AG04449 (cell line): Measurements from ENCODE around the gene SLC38A2.
A peak's percentile ranks its signal among the peaks of the same experiment; 100 is the strongest.

Experiments used
- CTCF ChIA-PET: fragments of 350-600 bp; formaldehyde crosslinking; extraction: SDS; loops from one replicate; lab custom pipeline; 2021; ENCODE audit warnings: antibody characterized with exemption; lab: Yijun Ruan, JAX
- POLR2A ChIA-PET: fragments of 400-600, 350-600 bp; formaldehyde crosslinking; extraction: SDS; loops from one replicate; lab custom pipeline; 2020; ENCODE audit warnings: antibody characterized with exemption, inconsistent platforms; lab: Yijun Ruan, JAX
- DNase-seq: peaks from one replicate; pipeline ENCODE4 v3.0.0-alpha.2; 2010; ENCODE audit warnings: low read depth, low spot score
- H3K4me3 ChIP-seq: 2 replicates; pipeline ENCODE4 v1.5.1; 2011; ENCODE audit warnings: low read depth, mild to moderate bottlenecking, control low read depth, low read length
- TF ChIP-seq, protein P1 (sequence below): IDR thresholded peaks from one replicate; pipeline ENCODE4 v1.5.1; 2011; ENCODE audit warnings: mild to moderate bottlenecking, moderate library complexity, low read length, control low read depth, inconsistent platforms; ENCODE audit not compliant: insufficient read depth; ENCODE audit errors: missing control alignments

The SLC38A2 gene

GRCh38 chr12:46360370-46360769, 12.2 kb downstream of the SLC38A2 start:
- DNase-seq: no peak
- ChIA-PET CTCF (no interaction called here), POLR2A (interaction anchor here (2.1 kb wide), 1 partner anchor 11 kb away, joined by 6 read pairs; no protein-coding TSS in a partner anchor)
- TF ChIP-seq, protein P1, sequence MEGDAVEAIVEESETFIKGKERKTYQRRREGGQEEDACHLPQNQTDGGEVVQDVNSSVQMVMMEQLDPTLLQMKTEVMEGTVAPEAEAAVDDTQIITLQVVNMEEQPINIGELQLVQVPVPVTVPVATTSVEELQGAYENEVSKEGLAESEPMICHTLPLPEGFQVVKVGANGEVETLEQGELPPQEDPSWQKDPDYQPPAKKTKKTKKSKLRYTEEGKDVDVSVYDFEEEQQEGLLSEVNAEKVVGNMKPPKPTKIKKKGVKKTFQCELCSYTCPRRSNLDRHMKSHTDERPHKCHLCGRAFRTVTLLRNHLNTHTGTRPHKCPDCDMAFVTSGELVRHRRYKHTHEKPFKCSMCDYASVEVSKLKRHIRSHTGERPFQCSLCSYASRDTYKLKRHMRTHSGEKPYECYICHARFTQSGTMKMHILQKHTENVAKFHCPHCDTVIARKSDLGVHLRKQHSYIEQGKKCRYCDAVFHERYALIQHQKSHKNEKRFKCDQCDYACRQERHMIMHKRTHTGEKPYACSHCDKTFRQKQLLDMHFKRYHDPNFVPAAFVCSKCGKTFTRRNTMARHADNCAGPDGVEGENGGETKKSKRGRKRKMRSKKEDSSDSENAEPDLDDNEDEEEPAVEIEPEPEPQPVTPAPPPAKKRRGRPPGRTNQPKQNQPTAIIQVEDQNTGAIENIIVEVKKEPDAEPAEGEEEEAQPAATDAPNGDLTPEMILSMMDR: no peak
- no peak overlapping the region for H3K4me3 ChIP-seq

DNA sequence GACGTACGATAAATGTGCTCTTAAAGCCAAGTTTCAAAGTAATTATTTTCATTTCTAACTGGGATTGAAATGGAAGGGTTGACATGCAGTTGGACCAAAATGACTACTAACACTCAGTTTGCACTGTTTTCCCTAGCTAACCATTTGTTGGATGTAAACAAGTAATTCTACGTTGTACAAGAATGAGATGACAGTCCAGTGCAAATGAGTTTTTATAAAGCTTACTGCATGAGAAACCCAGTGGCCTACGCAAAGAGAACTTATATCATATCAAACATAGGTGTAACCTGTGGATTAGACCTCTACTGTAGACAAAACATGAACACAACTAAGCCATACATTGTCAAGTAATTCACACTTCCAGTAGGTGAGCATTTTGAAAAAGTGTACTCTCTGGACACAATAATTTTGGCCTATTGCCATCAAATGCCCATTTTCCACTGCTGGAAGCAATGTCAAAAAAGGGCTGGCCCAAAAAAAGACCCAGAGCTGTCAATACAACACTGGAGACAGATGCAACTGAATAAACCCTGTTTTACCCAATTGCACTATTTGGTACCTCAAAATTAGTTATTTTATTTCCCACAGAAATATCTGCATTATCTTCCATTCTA, 12.8 kb downstream of the SLC38A2 start:
- DNase-seq: no peak
- TF ChIP-seq, protein P1: no peak
- H3K4me3 ChIP-seq: no peak overlapping the region
- ChIA-PET POLR2A (interaction anchor here (2.1 kb wide), 1 partner anchor 11 kb away, joined by 6 read pairs; no protein-coding TSS in a partner anchor), CTCF (interaction anchor here (1.7 kb wide), 1 partner anchor 235 kb away, joined by 4 read pairs; no protein-coding TSS in a partner anchor)

- H3K4me3 ChIP-seq: no peak overlapping the region
- ChIA-PET POLR2A (interaction anchor here (0.7 to 2.1 kb wide), 5 partner anchors 9 to 316 kb away, joined by 3 to 7 read pairs (median 4); partner anchors contain the start of gene SLC38A1), CTCF (interaction anchor here (0.8 to 1.7 kb wide), 2 partner anchors 234 to 302 kb away, joined by 3 to 4 read pairs; no protein-coding TSS in a partner anchor)
- TF ChIP-seq, protein P1: no peak
- no peak for DNase-seq
Measured at GRCh38 chr12:46358791-46359666, 13.5 kb downstream of the SLC38A2 start.

DNA sequence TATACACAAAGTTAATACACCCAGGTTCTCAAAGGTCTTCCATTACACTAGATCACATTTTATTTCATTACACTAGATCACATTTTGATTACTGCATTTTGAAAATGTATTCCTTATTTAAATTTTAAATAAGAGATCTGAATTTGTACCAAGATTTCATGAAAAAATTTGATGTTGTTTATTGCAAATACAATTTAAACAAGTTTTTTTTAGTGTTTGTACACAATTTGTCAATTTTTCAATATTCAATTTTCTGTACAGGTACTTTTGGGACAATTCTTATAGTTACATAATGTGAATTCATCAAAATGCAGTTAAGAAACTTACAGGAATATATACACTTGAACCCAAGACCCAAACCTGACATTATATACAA, 14.3 kb downstream of the SLC38A2 start:
- DNase-seq: no peak
- POLR2A ChIA-PET: interaction anchor here (0.7 to 2.1 kb wide), 7 partner anchors 10 to 316 kb away, joined by 3 to 7 read pairs (median 6); partner anchors contain the start of gene SLC38A1
- no peak overlapping the region for H3K4me3 ChIP-seq
- TF ChIP-seq, protein P1: no peak
- CTCF ChIA-PET: interaction anchor here (0.8 to 1.7 kb wide), 2 partner anchors 234 to 303 kb away, joined by 3 to 4 read pairs; no protein-coding TSS in a partner anchor

- POLR2A ChIA-PET: interaction anchor here (0.6 to 2.0 kb wide), 11 partner anchors 9 to 569 kb away, joined by 3 to 11 read pairs (median 4); no protein-coding TSS in a partner anchor
- CTCF ChIA-PET: interaction anchor here (0.7 to 1.7 kb wide), 3 partner anchors 233 to 577 kb away, joined by 3 to 4 read pairs (median 3); no protein-coding TSS in a partner anchor
- TF ChIP-seq, protein P1: no peak
- no peak overlapping the region for H3K4me3 ChIP-seq
- peak; percentile 75 for DNase-seq
Measured at GRCh38 chr12:46357438-46358324, 14.9 kb downstream of the SLC38A2 start.
